K562 (cell line): ENCODE measurements around the gene ATXN1. TPM values are rescaled to one million over a fixed set of nuclear protein-coding genes. Genes with fewer than 3 reads are reported as not detected.

Experiments
- ATAC-seq: fragments of 200-7000 bp; cut with Tn5 transposase; 3 replicates; pipeline ENCODE4 v1.9.1; 2020; ENCODE audit warnings: moderate library complexity
- BruUV-seq: library from RNA; stranded (reverse); fragments of 400-500 nt; replicated peaks from 2 replicates; lab custom pipeline; 2021; lab: Mats Ljungman, UMichigan
- CTCF ChIA-PET: fragments of 300-600 bp; formaldehyde crosslinking; extraction: SDS; loops from one replicate; lab custom pipeline; 2021; ENCODE audit warnings: low intra/inter-chr PET ratio; lab: Yijun Ruan, JAX
- POLR2A ChIA-PET: fragments of 300-600, 350-650 bp; sonication (Branson Sonifier 250); formaldehyde crosslinking; extraction: SDS; loops from one replicate; lab custom pipeline; 2021; ENCODE audit warnings: antibody characterized with exemption, inconsistent platforms; lab: Yijun Ruan, JAX
- DNase-seq, 4 experiments: peaks; one replicate each; pipeline versions ENCODE4 v3.0.0 to v3.0.0-alpha.2; 2011 to 2018; ENCODE audit warnings: low spot score in 3 of 4, mixed read lengths in 3 of 4; ENCODE audit errors: extremely low read depth in 1 of 4
- FAIRE-seq: peaks from 2 replicates; lab custom pipeline; 2011; peaks lifted over from hg19 to GRCh38; lab: Jason Lieb, UNC
- H2AFZ ChIP-seq: 2 replicates; pipeline ENCODE4 v1.6.0; 2011; ENCODE audit warnings: low read depth, low read length, control low read depth, inconsistent platforms
- H3K27ac ChIP-seq: fragments of 200-600 bp; 3 replicates; pipeline ENCODE4 v1.8.0; 2011; ENCODE audit warnings: low read depth, mild to moderate bottlenecking, control low read depth, inconsistent platforms, low read length, moderate library complexity, mixed read lengths; ENCODE audit errors: extremely low read depth
- H3K27me3 ChIP-seq, 2 experiments: fragments of 300-600 bp in 1 of 2; 2 replicates in 1 of 2; 3 replicates in 1 of 2; pipeline versions ENCODE4 v1.6.0 to v1.8.0; 2011; ENCODE audit warnings: inconsistent platforms in 2 of 2, low read length in 2 of 2, mild to moderate bottlenecking in 1 of 2, mixed read lengths in 1 of 2, moderate library complexity in 1 of 2; ENCODE audit not compliant: control insufficient read depth in 2 of 2, insufficient read depth in 2 of 2
- H3K36me3 ChIP-seq: fragments of 300-600 bp; 3 replicates; pipeline ENCODE4 v1.8.0; 2011; ENCODE audit warnings: mild to moderate bottlenecking, low read length, inconsistent platforms; ENCODE audit not compliant: control insufficient read depth, insufficient read depth
- H3K4me1 ChIP-seq, 2 experiments: fragments of 200-600 bp in 1 of 2; replicated peaks in 1 of 2; 2 replicates in 1 of 2; 3 replicates in 1 of 2; pipeline versions ENCODE4 v1.5.1 to v1.8.0; 2011; ENCODE audit warnings: inconsistent platforms in 2 of 2, low read length in 2 of 2, mild to moderate bottlenecking in 1 of 2, mixed read lengths in 1 of 2, moderate library complexity in 1 of 2; ENCODE audit not compliant: control insufficient read depth in 2 of 2, insufficient read depth in 2 of 2
- H3K4me2 ChIP-seq: 2 replicates; pipeline ENCODE4 v1.6.1; 2011; ENCODE audit warnings: low read length, control low read depth, inconsistent platforms, mixed read lengths; ENCODE audit not compliant: insufficient read depth
- H3K4me3 ChIP-seq: fragments of 200-600 bp; sonication (generic), shearing (Covaris generic); 2 replicates; pipeline ENCODE4 v1.5.1; 2016; ENCODE audit warnings: control low read depth, inconsistent platforms
- H3K79me2 ChIP-seq: fragments of 200-600 bp; 3 replicates; pipeline ENCODE4 v1.8.0; 2011; ENCODE audit warnings: low read length, inconsistent platforms; ENCODE audit not compliant: control insufficient read depth, insufficient read depth
- H3K9ac ChIP-seq, 2 experiments: 2 replicates each; pipeline versions ENCODE4 v1.6.0 to v1.6.1; 2011; ENCODE audit warnings: low read depth in 2 of 2, low read length in 2 of 2, control low read depth in 1 of 2, inconsistent platforms in 1 of 2, mild to moderate bottlenecking in 1 of 2, mixed read lengths in 1 of 2; ENCODE audit not compliant: insufficient read depth in 1 of 2
- H3K9me1 ChIP-seq: one replicate; pipeline ENCODE4 v1.6.0; 2011; ENCODE audit warnings: inconsistent platforms, mild to moderate bottlenecking, low read length, moderate library complexity; ENCODE audit not compliant: control insufficient read depth, insufficient read depth
- H3K9me3 ChIP-seq: replicated peaks from 2 replicates; pipeline ENCODE4 v1.5.1; 2011; ENCODE audit warnings: low read depth, low read length, inconsistent platforms; ENCODE audit not compliant: control insufficient read depth, insufficient read depth
- H4K20me1 ChIP-seq: replicated peaks from 2 replicates; pipeline ENCODE4 v1.6.1; 2011; ENCODE audit warnings: low read length, inconsistent platforms, mixed read lengths; ENCODE audit not compliant: control insufficient read depth, insufficient read depth
- ARNT ChIP-seq, 2 experiments: fragments of 450-650 bp; IDR thresholded peaks; 2 replicates each; pipeline ENCODE4 v1.6.1; 2016; ENCODE audit warnings: mild to moderate bottlenecking in 1 of 2
- E2F3 ChIP-seq: fragments of 250-450 bp; sonication (Bioruptor Pico); IDR thresholded peaks from 2 replicates; pipeline ENCODE4 v1.4.0; 2020; ENCODE audit warnings: mild to moderate bottlenecking
- ETS2 ChIP-seq: IDR thresholded peaks from 2 replicates; pipeline ENCODE4 v1.6.1; 2016; ENCODE audit warnings: borderline replicate concordance, missing genetic modification characterization, mild to moderate bottlenecking, moderate library complexity, missing compliant biosample characterization; ENCODE audit not compliant: poor library complexity, severe bottlenecking
- GABPA ChIP-seq: fragments of 200-800 bp; sonication (Bioruptor generic); conservative IDR thresholded peaks from 2 replicates; pipeline ENCODE4 v1.6.1; 2016; ENCODE audit warnings: low read depth, missing genetic modification characterization, missing compliant biosample characterization
- GTF2A2 ChIP-seq: IDR thresholded peaks from 2 replicates; pipeline ENCODE4 v1.6.1; 2016; ENCODE audit warnings: mild to moderate bottlenecking, missing genetic modification characterization, missing compliant biosample characterization
- KDM5B ChIP-seq: fragments of 200-600 bp; sonication (generic); IDR thresholded peaks from 2 replicates; pipeline ENCODE4 v1.6.1; 2012; ENCODE audit warnings: low read depth, mild to moderate bottlenecking, moderate library complexity, low read length, control low read depth, inconsistent platforms; ENCODE audit not compliant: insufficient replicate concordance
- L3MBTL2 ChIP-seq: fragments of 450-650 bp; IDR thresholded peaks from 2 replicates; pipeline ENCODE4 v1.6.1; 2016; ENCODE audit warnings: mild to moderate bottlenecking, moderate library complexity
- POLR3A ChIP-seq: IDR thresholded peaks from 2 replicates; pipeline ENCODE4 v1.6.1; 2011; ENCODE audit warnings: borderline replicate concordance, mild to moderate bottlenecking, moderate library complexity; ENCODE audit not compliant: insufficient read length, insufficient read depth; ENCODE audit errors: extremely low read depth
- RB1 ChIP-seq: fragments of 450-650 bp; IDR thresholded peaks from 2 replicates; pipeline ENCODE4 v1.6.1; 2017; ENCODE audit warnings: low read depth, mild to moderate bottlenecking
- ZNF197 ChIP-seq: fragments of 200-800 bp; sonication (Bioruptor generic); IDR thresholded peaks from 2 replicates; pipeline ENCODE4 v1.6.1; 2016; ENCODE audit warnings: low read depth, missing genetic modification characterization, missing compliant biosample characterization
- WGBS: fragments of 100-300 bp; shearing (Covaris generic); methylation state at CpG from one replicate; pipeline ENCODE4 v1.1.6; 2016; ENCODE audit warnings: low coverage, mixed read lengths; ENCODE audit not compliant: insufficient coverage; ENCODE audit errors: missing lambda C conversion rate; 5-methylcytosine and 5-hydroxymethylcytosine counted together
- in situ Hi-C: fragments of 300-500 bp; cut with MboI; formaldehyde crosslinking; loops from 4 replicates; pipeline ENCODE4 v1.15.0; 2018; ENCODE audit warnings: inconsistent platforms, mixed read lengths
- intact Hi-C: fragments of 100-400 bp; cut with micrococcal nuclease; formaldehyde crosslinking; loops from 2 replicates; pipeline ENCODE4 v1.14.2; 2022
- polyA plus RNA-seq, 8 experiments: library from polyadenylated mRNA; depleted of rRNA in 4 of 8; stranded (reverse) in 5 of 8; unstranded in 3 of 8; fragments of >200 nt; fragmentation: Nextera tagmentation in 2 of 8; fragmentation: Illumina TruSeq in 1 of 8; extraction: Ambion mirVana in 2 of 8; extraction: Trizol in 1 of 8; gene quantifications; 2 replicates each; pipeline versions ENCODE4 v1.2.1 to v1.2.3, GENCODE V29; 2011 to 2014; ENCODE audit warnings: inconsistent platforms in 1 of 8, missing spikeins in 1 of 8
- total RNA-seq, 7 experiments: library from RNA; depleted of rRNA in 6 of 7; stranded (reverse); fragments of >200 nt in 6 of 7; fragmentation: Illumina TruSeq in 2 of 7; extraction: Trizol in 2 of 7; gene quantifications; 2 replicates each; pipeline versions ENCODE4 v1.2.1 to v1.2.3, GENCODE V29; 2011 to 2021; ENCODE audit warnings: low replicate concordance in 1 of 7
- TF ChIP-seq, protein P1 (sequence below): fragments of 250-450 bp; sonication (Bioruptor Pico); IDR thresholded peaks from 2 replicates; pipeline ENCODE4 v1.5.0; 2021
- TF ChIP-seq, protein P2 (sequence below): IDR thresholded peaks from 3 replicates; pipeline ENCODE4 v1.6.1; 2011; ENCODE audit warnings: borderline replicate concordance, mild to moderate bottlenecking; ENCODE audit not compliant: insufficient read length, insufficient read depth

Gene ATXN1
- total and polyA plus RNA-seq, 9 of the 15 experiments (the other 6 are each of a cell fraction or from before 2014, with no cell fraction given): under 0.01 to 1.2 (median 0.58) TPM

DNA sequence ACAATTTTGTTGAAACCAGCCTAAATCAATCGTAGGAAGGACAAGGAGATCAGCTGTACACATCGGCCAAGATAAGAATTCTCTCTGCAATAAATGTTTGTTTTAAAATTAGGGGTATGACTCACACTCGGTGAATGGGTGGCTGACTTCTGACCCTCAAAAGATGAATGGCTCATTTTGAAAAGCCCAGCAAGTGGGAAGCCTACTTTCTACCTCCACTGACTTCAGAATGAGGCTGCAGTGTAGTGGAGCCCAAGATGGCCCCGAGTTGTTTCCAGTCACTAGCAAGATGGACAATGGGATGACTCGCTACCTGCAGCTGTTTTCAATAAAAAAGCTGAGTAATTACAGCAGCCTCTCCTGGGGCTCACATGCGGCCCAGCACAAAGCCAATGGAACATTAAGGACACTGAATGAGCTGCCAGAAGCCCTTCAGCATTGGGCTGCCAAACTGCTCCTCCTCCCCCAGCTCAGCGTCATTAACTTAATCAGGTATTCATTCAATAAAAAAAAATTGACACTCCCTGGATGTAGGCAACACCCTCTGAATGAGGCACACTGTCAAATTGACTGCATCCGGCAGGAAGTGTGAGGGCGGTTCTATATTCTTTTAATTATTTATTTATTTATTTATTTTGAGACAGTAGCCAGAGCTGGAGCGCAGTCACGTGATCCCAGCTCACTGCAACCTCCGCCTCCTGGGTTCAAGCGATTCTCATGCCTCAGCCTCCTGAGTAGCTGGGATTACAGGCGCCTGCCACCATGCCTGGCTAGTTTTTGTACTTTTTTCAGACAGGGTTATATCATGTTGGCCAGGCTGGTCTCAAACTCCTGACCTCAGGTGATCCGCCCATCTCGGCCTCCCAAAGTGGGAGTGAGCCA is 415.6 kb downstream of the ATXN1 start (continued):
- TF ChIP-seq, protein P1, sequence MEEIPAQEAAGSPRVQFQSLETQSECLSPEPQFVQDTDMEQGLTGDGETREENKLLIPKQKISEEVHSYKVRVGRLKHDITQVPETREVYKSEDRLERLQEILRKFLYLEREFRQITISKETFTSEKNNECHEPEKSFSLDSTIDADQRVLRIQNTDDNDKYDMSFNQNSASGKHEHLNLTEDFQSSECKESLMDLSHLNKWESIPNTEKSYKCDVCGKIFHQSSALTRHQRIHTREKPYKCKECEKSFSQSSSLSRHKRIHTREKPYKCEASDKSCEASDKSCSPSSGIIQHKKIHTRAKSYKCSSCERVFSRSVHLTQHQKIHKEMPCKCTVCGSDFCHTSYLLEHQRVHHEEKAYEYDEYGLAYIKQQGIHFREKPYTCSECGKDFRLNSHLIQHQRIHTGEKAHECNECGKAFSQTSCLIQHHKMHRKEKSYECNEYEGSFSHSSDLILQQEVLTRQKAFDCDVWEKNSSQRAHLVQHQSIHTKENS (CRISPR knock-in tag): no peak
- TF ChIP-seq ARNT (IDR thresholded peaks at IDR 0.05) (no peak), KDM5B (no peak), RB1 (no peak), ZNF197 (CRISPR knock-in tag) (0 out of 2 replicates have a peak, but pooled peaks have one; percentile 48)

DNA sequence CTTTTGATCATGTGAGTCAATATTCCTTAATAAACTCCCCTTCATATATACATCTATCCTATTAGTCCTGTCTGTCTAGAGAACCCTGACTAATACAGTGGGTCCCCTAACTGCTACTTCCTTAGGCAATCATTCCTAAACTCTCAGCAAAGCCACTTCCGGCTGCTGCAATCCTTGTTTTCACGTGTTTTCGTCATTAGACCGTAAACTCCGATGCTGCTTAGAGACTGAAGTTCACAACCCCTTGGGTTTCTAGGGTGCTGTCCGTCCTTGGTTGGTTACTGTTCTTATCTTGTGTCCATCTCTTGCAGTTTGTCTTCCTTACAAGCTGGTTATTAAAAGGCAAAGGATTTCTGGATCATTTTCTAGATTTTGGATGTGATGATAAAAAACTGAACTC is 416.5 kb downstream of the ATXN1 start:
- in situ Hi-C loops: no loop called here
- FAIRE-seq: peak; percentile 29
- ATAC-seq: no peak
- BruUV-seq: no TSS peak
- ChIA-PET CTCF (no interaction called here), POLR2A (interaction anchor here (0.6 kb wide), 1 partner anchor 11 kb away, joined by 3 read pairs; no protein-coding TSS in a partner anchor)
- Histone ChIP-seq H3K4me2 (no peak overlapping the region), H4K20me1 (no peaks in the 10 kb centered on the region), H3K36me3 (no peaks in the 10 kb centered on the region), H2AFZ (peak overlapping the region; percentile 87; the same call in 1 of the 2 replicates), H3K27me3 (no peaks in the 10 kb centered on the region), H3K4me1 (peaks cover 12 to 32% of the 10 kb centered on the region in 2 experiments), H3K79me2 (no peaks in the 10 kb centered on the region), H3K9me1 (no peaks in the 10 kb centered on the region), H3K4me3 (no peak overlapping the region), H3K27ac (no peak overlapping the region), H3K9me3 (no peaks in the 10 kb centered on the region), H3K9ac (no peak overlapping the region)
- 75% methylated on average over 6 of the region's 6 CpGs for WGBS
- intact Hi-C loops: no loop called here
- DNase-seq: no peak
- no peak for TF ChIP-seq E2F3 (CRISPR knock-in tag)
- TF ChIP-seq, protein P2, sequence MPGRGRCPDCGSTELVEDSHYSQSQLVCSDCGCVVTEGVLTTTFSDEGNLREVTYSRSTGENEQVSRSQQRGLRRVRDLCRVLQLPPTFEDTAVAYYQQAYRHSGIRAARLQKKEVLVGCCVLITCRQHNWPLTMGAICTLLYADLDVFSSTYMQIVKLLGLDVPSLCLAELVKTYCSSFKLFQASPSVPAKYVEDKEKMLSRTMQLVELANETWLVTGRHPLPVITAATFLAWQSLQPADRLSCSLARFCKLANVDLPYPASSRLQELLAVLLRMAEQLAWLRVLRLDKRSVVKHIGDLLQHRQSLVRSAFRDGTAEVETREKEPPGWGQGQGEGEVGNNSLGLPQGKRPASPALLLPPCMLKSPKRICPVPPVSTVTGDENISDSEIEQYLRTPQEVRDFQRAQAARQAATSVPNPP: no peak
- peak; percentile 78 for TF ChIP-seq GABPA (tag)
- TF ChIP-seq L3MBTL2: no peak
- no peak for TF ChIP-seq POLR3A
- no peak for TF ChIP-seq ETS2
- TF ChIP-seq GTF2A2 (tag): no peak
